GM18873 (cell line): ENCODE measurements around the gene PLEKHG3.

Source experiments
- ATAC-seq: cut with Tn5 transposase; IDR thresholded peaks from one replicate; pipeline ENCODE4 v1.9.1; 2021; ENCODE audit warnings: mild to moderate bottlenecking, moderate library complexity, moderate number of reproducible peaks; ENCODE audit not compliant: unreplicated experiment, low FRiP score

PLEKHG3 gene

GRCh38 chr14:64725261-64725815, 21.1 kb downstream of the PLEKHG3 start:
- ATAC-seq, result no peak

- no peak for ATAC-seq
Observed at GRCh38 chr14:64725879-64726584, 21.8 kb downstream of the PLEKHG3 start.

- no peak for ATAC-seq
Observed at GRCh38 chr14:64726585-64726890, 22.3 kb downstream of the PLEKHG3 start.

- no peak for ATAC-seq
Observed at GRCh38 chr14:64727551-64728071, 23.4 kb downstream of the PLEKHG3 start.

- ATAC-seq, result no peak
Observed at GRCh38 chr14:64728106-64728505, 23.9 kb downstream of the PLEKHG3 start.

GRCh38 chr14:64728856-64729255, 24.6 kb downstream of the PLEKHG3 start:
- ATAC-seq, result no peak

GRCh38 chr14:64729386-64730060, 25.3 kb downstream of the PLEKHG3 start:
- ATAC-seq, result no peak

GRCh38 chr14:64730061-64730440, 25.8 kb downstream of the PLEKHG3 start:
- ATAC-seq, result no peak

GRCh38 chr14:64730681-64731080, 26.5 kb downstream of the PLEKHG3 start:
- no peak for ATAC-seq

- no peak for ATAC-seq
Observed at GRCh38 chr14:64731141-64731581, 26.9 kb downstream of the PLEKHG3 start.

GRCh38 chr14:64732066-64732465, 27.8 kb downstream of the PLEKHG3 start:
- no peak for ATAC-seq

- no peak for ATAC-seq
Observed at GRCh38 chr14:64732536-64733120, 28.4 kb downstream of the PLEKHG3 start.

- ATAC-seq, result no peak
Observed at GRCh38 chr14:64733321-64733720, 29.1 kb downstream of the PLEKHG3 start.

GRCh38 chr14:64733899-64734298, 29.7 kb downstream of the PLEKHG3 start:
- no peak for ATAC-seq

GRCh38 chr14:64734990-64735389, 30.8 kb downstream of the PLEKHG3 start:
- ATAC-seq, result no peak

GRCh38 chr14:64736271-64737169, 32.3 kb downstream of the PLEKHG3 start:
- no peak for ATAC-seq

- ATAC-seq, result no peak
Observed at GRCh38 chr14:64737391-64738280, 33.4 kb downstream of the PLEKHG3 start.

GRCh38 chr14:64738281-64738804, 34.1 kb downstream of the PLEKHG3 start:
- ATAC-seq, result no peak

GRCh38 chr14:64741200-64741599, 37.0 kb downstream of the PLEKHG3 start:
- ATAC-seq, result no peak
